Stomach (tissue), 4 donors: ENCODE data around the gene CNTNAP4.

Experiments used
- EP300 ChIP-seq: sonication (generic); formaldehyde crosslinking; IDR thresholded peaks from one replicate; pipeline ENCODE4 v1.6.1; 2017; ENCODE audit warnings: antibody characterized with exemption
- POLR2A ChIP-seq, 4 donors: fragments of 450-650 bp; IDR thresholded peaks; one replicate each; pipeline ENCODE4 v1.6.1; 2016; ENCODE audit warnings: antibody characterized with exemption in 4 of 4, control low read depth in 2 of 4, mild to moderate bottlenecking in 1 of 4, moderate library complexity in 1 of 4
- POLR2AphosphoS5 ChIP-seq, 3 donors: sonication (generic); formaldehyde crosslinking; IDR thresholded peaks; one replicate each; pipeline ENCODE4 v1.6.1; 2016; ENCODE audit warnings: antibody characterized with exemption in 3 of 3
- TF ChIP-seq, protein P1 (sequence below), 7 experiments: fragments of 450-650 bp in 4 of 7; fragments of 200-600 bp in 3 of 7; sonication (generic) in 3 of 7; IDR thresholded peaks; one replicate each; pipeline ENCODE4 v1.5.1; 2016 to 2019; ENCODE audit warnings: antibody characterized with exemption in 7 of 7, control low read depth in 2 of 7, mild to moderate bottlenecking in 1 of 7

DNA sequence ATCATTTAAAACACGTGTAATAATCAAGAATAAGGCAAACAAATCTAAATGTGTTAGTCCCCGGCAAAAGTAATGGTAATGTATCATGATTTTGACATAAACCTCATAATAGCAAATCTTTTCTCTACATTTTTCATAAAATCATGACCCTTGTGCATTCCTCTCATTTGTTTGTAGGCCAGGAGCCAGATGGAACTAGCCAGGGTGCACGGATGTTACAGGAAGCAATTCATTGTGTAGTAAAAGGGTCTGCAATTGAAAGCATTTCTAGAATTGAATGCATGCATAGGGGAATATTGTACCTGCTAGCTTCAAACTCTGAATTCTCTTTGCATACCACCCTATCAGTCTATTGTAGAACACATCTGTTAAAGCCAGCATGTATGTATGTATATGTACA lies 66.6 kb downstream of the CNTNAP4 start:
- TF ChIP-seq POLR2A (IDR thresholded peaks at IDR 0.05), result no peak
- no peak for TF ChIP-seq POLR2AphosphoS5 (IDR thresholded peaks at IDR 0.05)
- TF ChIP-seq, protein P1, sequence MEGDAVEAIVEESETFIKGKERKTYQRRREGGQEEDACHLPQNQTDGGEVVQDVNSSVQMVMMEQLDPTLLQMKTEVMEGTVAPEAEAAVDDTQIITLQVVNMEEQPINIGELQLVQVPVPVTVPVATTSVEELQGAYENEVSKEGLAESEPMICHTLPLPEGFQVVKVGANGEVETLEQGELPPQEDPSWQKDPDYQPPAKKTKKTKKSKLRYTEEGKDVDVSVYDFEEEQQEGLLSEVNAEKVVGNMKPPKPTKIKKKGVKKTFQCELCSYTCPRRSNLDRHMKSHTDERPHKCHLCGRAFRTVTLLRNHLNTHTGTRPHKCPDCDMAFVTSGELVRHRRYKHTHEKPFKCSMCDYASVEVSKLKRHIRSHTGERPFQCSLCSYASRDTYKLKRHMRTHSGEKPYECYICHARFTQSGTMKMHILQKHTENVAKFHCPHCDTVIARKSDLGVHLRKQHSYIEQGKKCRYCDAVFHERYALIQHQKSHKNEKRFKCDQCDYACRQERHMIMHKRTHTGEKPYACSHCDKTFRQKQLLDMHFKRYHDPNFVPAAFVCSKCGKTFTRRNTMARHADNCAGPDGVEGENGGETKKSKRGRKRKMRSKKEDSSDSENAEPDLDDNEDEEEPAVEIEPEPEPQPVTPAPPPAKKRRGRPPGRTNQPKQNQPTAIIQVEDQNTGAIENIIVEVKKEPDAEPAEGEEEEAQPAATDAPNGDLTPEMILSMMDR (IDR thresholded peaks at IDR 0.05), result no peak
- no peak for TF ChIP-seq EP300
